Effector CD8-positive, alpha-beta T cell (primary cell): Measurements from ENCODE around the gene FOXD4L1.
"Not testable (repeated sequence)": the region's sequence is repeated elsewhere in the genome, so short reads cannot be mapped to it uniquely, and the experiment has no call there.

Experiments used
- DNase-seq: peaks from one replicate; lab custom pipeline; 2025; lab: John Stamatoyannopoulos, UW
- total RNA-seq, 4 experiments: gene quantifications; one replicate each; lab custom pipeline; 2026; lab: John Stamatoyannopoulos, UW

Gene FOXD4L1
- total RNA-seq, result 0 to 1.3 (median 0.23) reads per million in 4 experiments

GRCh38 chr2:113498365-113498764, at the start of gene FOXD4L1:
FOXD4L1 (plus strand) TSS chr2:113498665; CDS start chr2:113499257, 592 bp downstream.
- not testable (repeated sequence) for DNase-seq

GRCh38 chr2:113465770-113466169, 32.7 kb upstream of the FOXD4L1 start:
- not testable (repeated sequence) for DNase-seq

GRCh38 chr2:113476688-113477368, 21.6 kb upstream of the FOXD4L1 start:
- not testable (repeated sequence) for DNase-seq

GRCh38 chr2:113496527-113496926, 1.9 kb upstream of the FOXD4L1 start:
- not testable (repeated sequence) for DNase-seq

GRCh38 chr2:113499019-113499885, 787 bp downstream of the FOXD4L1 start:
- not testable (repeated sequence) for DNase-seq

- not testable (repeated sequence) for DNase-seq
Measured at GRCh38 chr2:113499886-113500722, 1.6 kb downstream of the FOXD4L1 start.

- DNase-seq, result not testable (repeated sequence)
Measured at GRCh38 chr2:113500723-113501038, 2.2 kb downstream of the FOXD4L1 start.

GRCh38 chr2:113502216-113503093, 4.0 kb downstream of the FOXD4L1 start:
- DNase-seq, result not testable (repeated sequence)

GRCh38 chr2:113503094-113504042, 4.9 kb downstream of the FOXD4L1 start:
- not testable (repeated sequence) for DNase-seq

- not testable (repeated sequence) for DNase-seq
Measured at GRCh38 chr2:113504081-113504480, 5.6 kb downstream of the FOXD4L1 start.

- DNase-seq, result not testable (repeated sequence)
Measured at GRCh38 chr2:113507394-113508140, 9.1 kb downstream of the FOXD4L1 start.

GRCh38 chr2:113508187-113508586, 9.7 kb downstream of the FOXD4L1 start:
- DNase-seq, result not testable (repeated sequence)

- DNase-seq, result not testable (repeated sequence)
Measured at GRCh38 chr2:113510913-113511312, 12.4 kb downstream of the FOXD4L1 start.

GRCh38 chr2:113511859-113512258, 13.4 kb downstream of the FOXD4L1 start:
- DNase-seq, result not testable (repeated sequence)

GRCh38 chr2:113515457-113515856, 17.0 kb downstream of the FOXD4L1 start:
- DNase-seq, result not testable (repeated sequence)

- not testable (repeated sequence) for DNase-seq
Measured at GRCh38 chr2:113515995-113516394, 17.5 kb downstream of the FOXD4L1 start.

- not testable (repeated sequence) for DNase-seq
Measured at GRCh38 chr2:113517025-113517424, 18.6 kb downstream of the FOXD4L1 start.

- DNase-seq, result not testable (repeated sequence)
Measured at GRCh38 chr2:113520837-113521236, 22.4 kb downstream of the FOXD4L1 start.

GRCh38 chr2:113521492-113521891, 23.0 kb downstream of the FOXD4L1 start:
- not testable (repeated sequence) for DNase-seq
